ENCODE data around the gene TRAF3IP1.

The TRAF3IP1 gene

DNA sequence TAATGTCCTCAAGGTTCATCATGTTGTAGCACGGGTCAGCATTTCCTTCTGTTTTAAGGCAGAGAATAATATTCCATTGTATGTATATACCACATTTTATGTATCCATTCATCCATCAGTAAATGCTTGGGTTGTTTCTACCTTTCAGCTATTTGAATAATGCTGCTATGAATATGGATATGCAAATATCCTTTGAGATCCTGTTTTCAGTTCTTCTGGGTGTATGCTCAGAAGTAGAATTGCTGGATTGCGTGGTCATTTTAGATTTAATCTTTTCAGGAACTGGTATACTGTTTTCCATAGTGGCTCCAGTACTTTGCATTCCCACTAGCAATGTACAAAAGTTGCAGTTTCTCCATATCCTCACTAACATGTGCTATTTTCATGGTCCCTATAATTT, 93.0 kb downstream of the TRAF3IP1 start:
- TF ChIP-seq, protein P1, sequence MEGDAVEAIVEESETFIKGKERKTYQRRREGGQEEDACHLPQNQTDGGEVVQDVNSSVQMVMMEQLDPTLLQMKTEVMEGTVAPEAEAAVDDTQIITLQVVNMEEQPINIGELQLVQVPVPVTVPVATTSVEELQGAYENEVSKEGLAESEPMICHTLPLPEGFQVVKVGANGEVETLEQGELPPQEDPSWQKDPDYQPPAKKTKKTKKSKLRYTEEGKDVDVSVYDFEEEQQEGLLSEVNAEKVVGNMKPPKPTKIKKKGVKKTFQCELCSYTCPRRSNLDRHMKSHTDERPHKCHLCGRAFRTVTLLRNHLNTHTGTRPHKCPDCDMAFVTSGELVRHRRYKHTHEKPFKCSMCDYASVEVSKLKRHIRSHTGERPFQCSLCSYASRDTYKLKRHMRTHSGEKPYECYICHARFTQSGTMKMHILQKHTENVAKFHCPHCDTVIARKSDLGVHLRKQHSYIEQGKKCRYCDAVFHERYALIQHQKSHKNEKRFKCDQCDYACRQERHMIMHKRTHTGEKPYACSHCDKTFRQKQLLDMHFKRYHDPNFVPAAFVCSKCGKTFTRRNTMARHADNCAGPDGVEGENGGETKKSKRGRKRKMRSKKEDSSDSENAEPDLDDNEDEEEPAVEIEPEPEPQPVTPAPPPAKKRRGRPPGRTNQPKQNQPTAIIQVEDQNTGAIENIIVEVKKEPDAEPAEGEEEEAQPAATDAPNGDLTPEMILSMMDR (IDR thresholded peaks at IDR 0.05; ENCODE audit: borderline replicate concordance, control extremely low read depth, extremely low read depth, insufficient read depth, missing control alignments), result no peak
- DNase-seq (ENCODE audit: low spot score), result no peak
- in situ Hi-C loops (cut with MboI; ENCODE audit: low sequenced_read_pairs, unreplicated experiment), result no loop called here

GRCh38 chr2:238415036-238415764, 94.9 kb downstream of the TRAF3IP1 start:
- in situ Hi-C loops (cut with MboI; ENCODE audit: low sequenced_read_pairs, unreplicated experiment), result no loop called here
- DNase-seq (ENCODE audit: low spot score), result no peak
- TF ChIP-seq, protein P1 (IDR thresholded peaks at IDR 0.05; ENCODE audit: borderline replicate concordance, control extremely low read depth, extremely low read depth, insufficient read depth, missing control alignments), result no peak

DNA sequence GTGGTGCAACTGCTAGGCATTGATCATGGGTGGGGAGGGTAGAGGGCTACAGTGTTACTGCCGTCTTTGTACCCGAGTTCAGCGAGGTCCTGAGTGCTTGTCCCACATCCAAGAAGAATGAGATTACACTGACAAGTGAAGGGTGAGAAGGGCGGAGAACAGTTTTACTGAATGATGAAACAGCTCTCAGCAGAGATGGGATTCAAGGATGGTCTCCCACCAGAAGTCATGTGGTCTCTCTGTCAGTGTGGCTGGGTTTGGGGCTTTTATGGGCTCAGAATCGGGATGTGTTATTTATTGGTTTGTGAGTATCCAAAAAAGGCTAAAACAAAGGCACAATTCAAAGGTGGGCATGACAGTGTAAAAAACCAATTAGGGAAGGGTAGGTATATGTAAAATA, 95.6 kb downstream of the TRAF3IP1 start:
- TF ChIP-seq, protein P1 (IDR thresholded peaks at IDR 0.05; ENCODE audit: borderline replicate concordance, control extremely low read depth, extremely low read depth, insufficient read depth, missing control alignments), result no peak
- in situ Hi-C loops (cut with MboI; ENCODE audit: low sequenced_read_pairs, unreplicated experiment), result no loop called here
- no peak for DNase-seq (ENCODE audit: low spot score)

DNA sequence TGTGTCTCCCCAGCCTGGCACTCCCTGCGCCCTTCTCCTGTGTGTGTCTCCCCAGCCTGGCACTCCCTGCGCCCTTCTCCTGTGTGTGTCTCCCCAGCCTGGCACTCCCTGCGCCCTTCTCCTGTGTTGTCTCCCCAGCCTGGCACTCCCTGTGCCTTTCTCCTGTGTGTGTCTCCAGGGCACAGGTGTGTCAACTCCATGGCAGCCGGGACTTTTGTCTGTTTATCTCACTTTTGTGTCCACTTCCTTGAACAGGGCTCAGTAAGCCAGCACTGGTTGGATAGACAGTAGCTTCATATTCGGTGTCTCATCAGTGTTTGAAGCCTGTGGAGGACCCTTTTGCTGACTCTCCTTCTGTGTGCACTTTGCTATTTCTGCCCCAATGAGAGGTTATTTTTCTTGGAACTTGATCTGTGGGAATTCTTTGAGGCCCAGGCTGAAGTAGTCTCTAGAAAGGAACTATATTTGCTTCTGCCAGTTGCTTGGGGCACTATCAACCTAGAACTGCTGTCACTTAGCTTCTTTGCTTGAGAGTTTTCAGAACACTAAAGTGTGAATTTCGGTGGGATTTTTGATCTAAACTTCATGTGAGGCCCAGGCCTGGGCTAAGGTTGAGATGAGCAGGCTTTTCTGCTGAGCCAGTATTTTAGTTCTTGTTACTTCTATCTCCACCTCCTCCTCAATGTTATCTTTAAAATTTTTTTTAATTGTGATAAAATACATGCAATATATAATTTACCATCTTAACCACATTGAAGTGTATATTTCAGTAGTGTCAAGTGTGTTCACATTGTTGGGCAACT, 98.1 kb downstream of the TRAF3IP1 start:
- TF ChIP-seq, protein P1 (IDR thresholded peaks at IDR 0.05; ENCODE audit: borderline replicate concordance, control extremely low read depth, extremely low read depth, insufficient read depth, missing control alignments), result no peak
- DNase-seq (ENCODE audit: low spot score), result no peak
- in situ Hi-C loops (cut with MboI; ENCODE audit: low sequenced_read_pairs, unreplicated experiment), result no loop called here

- no peak for DNase-seq (ENCODE audit: low spot score)
- in situ Hi-C loops (cut with MboI; ENCODE audit: low sequenced_read_pairs, unreplicated experiment), result no loop called here
- TF ChIP-seq, protein P1 (IDR thresholded peaks at IDR 0.05; ENCODE audit: borderline replicate concordance, control extremely low read depth, extremely low read depth, insufficient read depth, missing control alignments), result no peak
Measured at GRCh38 chr2:238418999-238419546, 98.8 kb downstream of the TRAF3IP1 start.

DNA sequence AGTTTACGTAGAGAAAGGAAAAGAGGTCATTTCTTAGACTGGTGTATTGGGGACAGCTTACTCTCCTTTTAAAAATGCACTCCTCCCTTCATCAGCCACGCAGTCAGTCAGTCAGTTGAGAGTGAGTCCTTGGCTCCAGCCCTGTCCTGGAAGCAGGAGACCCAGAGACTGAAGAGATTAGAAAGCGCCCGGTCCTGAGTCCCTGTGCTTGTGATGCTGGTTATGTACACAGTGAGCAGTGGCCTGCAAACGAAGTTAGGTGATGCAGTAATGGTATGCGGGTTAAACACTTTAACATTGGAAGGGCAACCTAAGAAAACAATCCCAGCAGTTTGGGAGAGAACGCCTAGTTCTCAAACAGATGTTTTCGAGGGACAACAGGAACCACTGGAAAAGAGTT, 100.1 kb downstream of the TRAF3IP1 start:
- in situ Hi-C loops (cut with MboI; ENCODE audit: low sequenced_read_pairs, unreplicated experiment), result no loop called here
- TF ChIP-seq, protein P1 (IDR thresholded peaks at IDR 0.05; ENCODE audit: borderline replicate concordance, control extremely low read depth, extremely low read depth, insufficient read depth, missing control alignments), result no peak
- no peak for DNase-seq (ENCODE audit: low spot score)
